AG09319 (cell line): ENCODE results near the gene THEM5.
"Not testable (repeated sequence)": the region's sequence is repeated elsewhere in the genome, so short reads cannot be mapped to it uniquely, and the experiment has no call there.

Experiments
- DNase-seq: peaks from one replicate; pipeline ENCODE4 v3.0.0-alpha.2; 2010; ENCODE audit warnings: low read depth; ENCODE audit errors: extremely low read depth
- TF ChIP-seq, protein P1 (sequence below): IDR thresholded peaks from 2 replicates; pipeline ENCODE4 v1.5.1; 2011; ENCODE audit warnings: low read depth, mild to moderate bottlenecking, inconsistent platforms, low read length, moderate library complexity

The THEM5 gene

GRCh38 chr1:151891512-151891911, 38.0 kb upstream of the THEM5 start:
- TF ChIP-seq, protein P1, sequence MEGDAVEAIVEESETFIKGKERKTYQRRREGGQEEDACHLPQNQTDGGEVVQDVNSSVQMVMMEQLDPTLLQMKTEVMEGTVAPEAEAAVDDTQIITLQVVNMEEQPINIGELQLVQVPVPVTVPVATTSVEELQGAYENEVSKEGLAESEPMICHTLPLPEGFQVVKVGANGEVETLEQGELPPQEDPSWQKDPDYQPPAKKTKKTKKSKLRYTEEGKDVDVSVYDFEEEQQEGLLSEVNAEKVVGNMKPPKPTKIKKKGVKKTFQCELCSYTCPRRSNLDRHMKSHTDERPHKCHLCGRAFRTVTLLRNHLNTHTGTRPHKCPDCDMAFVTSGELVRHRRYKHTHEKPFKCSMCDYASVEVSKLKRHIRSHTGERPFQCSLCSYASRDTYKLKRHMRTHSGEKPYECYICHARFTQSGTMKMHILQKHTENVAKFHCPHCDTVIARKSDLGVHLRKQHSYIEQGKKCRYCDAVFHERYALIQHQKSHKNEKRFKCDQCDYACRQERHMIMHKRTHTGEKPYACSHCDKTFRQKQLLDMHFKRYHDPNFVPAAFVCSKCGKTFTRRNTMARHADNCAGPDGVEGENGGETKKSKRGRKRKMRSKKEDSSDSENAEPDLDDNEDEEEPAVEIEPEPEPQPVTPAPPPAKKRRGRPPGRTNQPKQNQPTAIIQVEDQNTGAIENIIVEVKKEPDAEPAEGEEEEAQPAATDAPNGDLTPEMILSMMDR: no peak
- no peak for DNase-seq

DNA sequence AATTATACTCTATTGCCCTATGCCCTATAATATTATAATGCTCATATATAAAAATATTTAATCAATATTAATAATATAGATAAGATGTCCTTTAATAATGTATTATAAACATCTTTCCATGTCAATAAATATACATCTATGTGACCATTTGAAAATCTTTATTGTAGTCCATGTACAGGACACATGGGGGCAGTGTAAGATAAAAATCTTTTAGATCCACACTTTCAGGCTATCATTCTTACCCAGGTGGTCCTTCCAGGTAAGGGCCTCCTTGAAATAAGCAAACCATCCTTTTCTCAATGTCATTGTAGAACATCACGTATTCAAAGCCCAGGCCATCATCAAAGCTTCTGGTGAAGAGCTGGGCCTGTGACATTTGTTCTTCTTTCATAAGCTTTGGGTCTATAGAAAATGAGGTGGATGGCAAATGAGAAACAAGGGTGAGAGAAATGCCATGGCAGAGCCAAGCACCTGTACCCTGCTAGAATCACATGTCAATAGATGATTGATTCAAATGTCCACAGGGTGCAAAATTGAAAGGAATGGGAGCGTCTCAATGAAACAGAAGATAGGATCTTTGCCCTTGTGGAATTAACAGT, 35.6 kb upstream of the THEM5 start:
- no peak for DNase-seq
- TF ChIP-seq, protein P1: peak; percentile 23

DNA sequence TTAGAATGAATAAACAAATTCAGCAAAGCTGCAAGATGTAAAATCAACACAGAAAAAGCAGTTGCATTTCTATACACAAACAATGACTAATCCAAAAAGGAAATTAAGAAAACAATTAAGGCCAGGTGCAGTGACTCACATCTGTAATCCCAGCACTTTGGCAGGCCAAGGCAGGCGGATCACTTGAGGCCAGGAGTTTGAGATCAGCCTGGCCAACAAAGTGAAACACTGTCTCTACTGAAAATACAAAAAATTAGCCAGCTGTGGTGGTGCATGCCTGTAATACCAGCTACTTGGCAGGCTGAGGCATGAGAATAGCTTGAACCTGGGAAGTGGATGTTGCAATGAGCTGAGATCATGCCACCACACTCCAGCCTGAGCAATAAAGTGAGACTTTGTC, 33.5 kb upstream of the THEM5 start:
- peak; percentile 24 for DNase-seq
- TF ChIP-seq, protein P1: no peak

- TF ChIP-seq, protein P1: no peak
These were observed 32.0 kb upstream of the THEM5 start for GRCh38 chr1:151885479-151885878.

DNA sequence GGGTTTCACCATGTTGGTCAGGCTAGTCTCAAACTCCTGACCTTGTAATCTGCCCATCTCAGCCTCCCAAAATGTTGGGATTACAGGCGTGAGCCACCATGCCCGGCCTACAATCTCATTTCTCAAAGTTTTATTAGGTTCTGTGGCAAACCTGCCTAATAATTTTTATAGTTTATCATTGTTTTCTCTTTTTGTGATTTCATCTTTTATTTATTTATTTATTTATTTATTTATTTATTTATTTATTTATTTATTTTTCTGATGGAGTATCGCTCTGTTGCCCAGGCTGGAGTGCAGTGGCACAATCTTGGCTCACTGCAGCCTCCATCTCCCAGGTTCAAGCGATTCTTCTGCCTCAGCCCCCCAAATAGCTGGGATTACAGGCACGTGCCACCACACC, 31.4 kb upstream of the THEM5 start:
- DNase-seq: not testable (repeated sequence)

More at GRCh38 chr1:151885479-151885878, 32.0 kb upstream of the THEM5 start:
- DNase-seq: no peak

DNA sequence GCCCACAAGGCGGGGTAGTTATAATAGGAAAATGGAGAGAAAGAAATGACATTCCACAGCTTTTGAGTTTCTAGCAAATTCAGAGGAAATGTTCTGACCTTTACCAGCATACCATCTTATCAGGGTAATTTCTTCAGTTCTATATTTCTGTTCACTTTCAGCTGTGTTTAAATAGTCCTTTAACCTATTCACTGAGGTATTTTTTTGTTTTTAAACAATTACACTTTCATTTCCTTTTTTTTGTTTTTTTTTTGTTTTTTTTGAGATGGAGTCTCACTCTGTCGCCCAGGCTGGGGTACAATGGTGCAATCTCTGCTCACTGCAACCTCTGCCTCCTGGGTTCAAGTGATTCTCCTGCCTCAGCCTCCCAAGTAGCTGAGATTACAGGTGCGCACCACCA, 30.9 kb upstream of the THEM5 start:
- DNase-seq: not testable (repeated sequence)

GRCh38 chr1:151883898-151884297, 30.4 kb upstream of the THEM5 start:
- DNase-seq: not testable (repeated sequence)

DNA sequence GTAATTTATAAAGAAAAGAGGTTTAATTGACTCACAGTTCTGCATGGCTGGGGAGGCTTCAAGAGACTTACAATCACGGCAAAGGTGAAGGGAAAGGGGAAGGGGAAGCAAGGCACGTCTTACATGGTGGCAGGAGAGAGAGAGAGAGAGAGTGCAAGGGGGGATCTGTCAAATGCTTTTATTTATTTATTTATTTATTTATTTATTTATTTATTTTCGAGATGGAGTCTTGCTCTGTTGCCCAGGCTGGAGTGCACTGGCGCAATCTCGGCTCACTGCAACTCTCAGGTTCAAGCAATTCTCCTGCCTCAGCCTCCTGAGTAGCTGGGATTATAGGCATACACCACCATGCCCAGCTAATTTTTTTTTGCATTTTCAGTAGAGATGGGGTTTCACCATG, 29.4 kb upstream of the THEM5 start:
- not testable (repeated sequence) for DNase-seq

DNA sequence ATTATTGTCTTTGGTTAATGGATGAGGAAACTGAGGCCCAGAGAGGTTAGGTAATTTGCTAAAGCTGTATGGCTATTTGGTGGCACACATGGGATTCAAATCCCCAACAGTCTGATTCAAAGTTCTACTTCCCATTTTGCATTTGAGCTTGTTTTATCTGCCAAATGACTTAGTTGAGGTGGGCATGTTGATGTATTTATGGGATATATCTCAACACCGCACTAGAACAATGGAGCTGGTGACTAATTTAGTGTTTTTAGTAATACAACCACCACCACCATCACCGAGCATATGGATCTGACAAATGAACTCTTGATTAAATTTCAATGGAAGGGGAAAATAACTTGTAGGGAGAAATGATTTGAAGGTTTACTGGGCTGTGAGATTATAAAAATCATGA, 29.0 kb upstream of the THEM5 start:
- TF ChIP-seq, protein P1: no peak
- DNase-seq: no peak

- DNase-seq: no peak
- TF ChIP-seq, protein P1: peak; percentile 2
These were observed 28.0 kb upstream of the THEM5 start for GRCh38 chr1:151881479-151881878.
